Right kidney (tissue), 1 donor: ENCODE measurements around the gene TTL.

Source experiments
- DNase-seq: peaks from one replicate; pipeline ENCODE4 v3.0.0-alpha.2; 2016

TTL gene

GRCh38 chr2:112582314-112582746 lies 100.4 kb downstream of the TTL start:
- peak; percentile 44 for DNase-seq

- no peak for DNase-seq
These were observed 101.7 kb downstream of the TTL start for GRCh38 chr2:112583497-112584133.

GRCh38 chr2:112584134-112584890 lies 102.4 kb downstream of the TTL start, which contains the start of gene CHCHD5:
CHCHD5 (plus strand) TSS chr2:112584609; CDS start chr2:112584648, 39 bp downstream.
- peak; percentile 94 for DNase-seq

- DNase-seq = no peak
These were observed 102.9 kb downstream of the TTL start for GRCh38 chr2:112584891-112585250.

- DNase-seq = no peak
These were observed 103.4 kb downstream of the TTL start for GRCh38 chr2:112585400-112585799.

GRCh38 chr2:112585873-112586464 lies 104.0 kb downstream of the TTL start:
- DNase-seq = no peak

- no peak for DNase-seq
These were observed 106.7 kb downstream of the TTL start for GRCh38 chr2:112588611-112589045.
